Embryonic facial prominence (tissue), 1 donor: ENCODE results near the gene PDLIM4.

Source experiments
- DNase-seq: peaks from one replicate; pipeline ENCODE4 v3.0.0-alpha.2; 2016; ENCODE audit errors: extremely low spot score

The PDLIM4 gene

GRCh38 chr5:132308701-132309100, 51.2 kb downstream of the PDLIM4 start:
- no peak for DNase-seq

GRCh38 chr5:132309679-132310078, 52.2 kb downstream of the PDLIM4 start:
- DNase-seq = no peak

- DNase-seq = no peak
Observed at GRCh38 chr5:132310141-132310834, 52.8 kb downstream of the PDLIM4 start.

GRCh38 chr5:132313366-132313765, 55.9 kb downstream of the PDLIM4 start:
- no peak for DNase-seq

GRCh38 chr5:132313961-132314432, 56.5 kb downstream of the PDLIM4 start:
- no peak for DNase-seq

- DNase-seq = no peak
Observed at GRCh38 chr5:132315529-132316067, 58.1 kb downstream of the PDLIM4 start.

DNA sequence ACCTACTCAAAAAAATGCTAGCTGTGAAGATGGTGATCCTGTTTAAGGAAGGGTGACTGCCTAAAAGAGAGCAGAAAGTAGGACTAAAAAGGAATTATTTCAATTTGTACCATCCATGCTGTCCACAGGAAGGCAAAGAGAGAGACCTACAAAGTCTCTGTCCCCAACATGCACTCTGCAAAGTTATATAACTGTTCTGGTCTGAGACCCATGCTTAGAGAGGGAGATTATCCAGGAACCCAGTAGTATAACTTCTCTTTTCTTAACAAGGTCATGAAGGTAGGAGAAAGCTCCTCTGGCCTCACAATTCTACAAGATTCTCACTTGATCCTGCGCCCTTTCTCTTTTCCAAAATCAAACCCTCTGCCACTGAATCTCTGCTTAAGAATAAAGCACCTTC, 62.5 kb downstream of the PDLIM4 start:
- DNase-seq = no peak

GRCh38 chr5:132321109-132321721, 63.7 kb downstream of the PDLIM4 start:
- DNase-seq = no peak

GRCh38 chr5:132322266-132322665, 64.8 kb downstream of the PDLIM4 start:
- DNase-seq = no peak
